ENCODE measurements around the gene PPP6R1.

PPP6R1 gene

GRCh38 chr19:55264531-55264930 lies 5.7 kb upstream of the PPP6R1 start:
- no peaks in the 10 kb centered on the region for H3K9me3 ChIP-seq (ENCODE audit: control insufficient read depth, insufficient read depth, low read length)
- H3K36me3 ChIP-seq (ENCODE audit: control insufficient read depth, insufficient read depth, low read length) = no peaks in the 10 kb centered on the region
- no peaks in the 10 kb centered on the region for H3K27me3 ChIP-seq (ENCODE audit: control insufficient read depth, insufficient read depth, low read length)
- H3K9ac ChIP-seq (ENCODE audit: low read depth, low read length) = no peak overlapping the region
- no peaks in the 10 kb centered on the region for H3K4me1 ChIP-seq (ENCODE audit: control insufficient read depth, insufficient read depth, low read length)
- H3K4me3 ChIP-seq (ENCODE audit: low read depth, low read length) = no peak overlapping the region

GRCh38 chr19:55262359-55262758 lies 3.5 kb upstream of the PPP6R1 start:
- Histone ChIP-seq H3K9ac (ENCODE audit: low read depth, low read length) (no peak overlapping the region), H3K9me3 (ENCODE audit: control insufficient read depth, insufficient read depth, low read length) (no peaks in the 10 kb centered on the region), H3K4me1 (ENCODE audit: control insufficient read depth, insufficient read depth, low read length) (peaks cover under 1% of the 10 kb centered on the region)

DNA sequence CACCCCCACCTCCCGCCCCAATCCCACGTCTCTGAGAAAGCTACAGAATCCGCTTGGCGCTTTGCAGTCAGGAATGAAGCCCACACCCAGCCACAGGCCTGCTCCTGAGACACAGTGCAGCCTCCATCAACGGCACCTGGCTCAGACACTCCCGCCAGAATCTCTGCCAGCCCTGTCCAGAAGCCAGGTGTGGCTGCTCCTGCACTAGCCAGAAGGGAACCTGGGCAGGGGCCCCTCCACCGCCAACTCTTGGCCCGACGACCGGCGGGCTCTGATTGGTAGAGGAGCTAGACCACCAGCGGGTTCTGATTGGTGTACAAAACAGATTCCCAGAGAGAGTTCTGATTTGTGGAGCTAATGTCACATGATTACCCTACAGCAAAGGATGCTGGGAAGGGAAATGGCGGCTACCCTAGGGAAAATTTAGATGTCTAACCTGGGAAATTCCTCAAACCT lies 2.9 kb upstream of the PPP6R1 start:
- no peaks in the 10 kb centered on the region for H3K27me3 ChIP-seq (ENCODE audit: control insufficient read depth, insufficient read depth, low read length)
- H3K4me3 ChIP-seq (ENCODE audit: low read depth, low read length) = no peak overlapping the region
- no peak overlapping the region for H3K9ac ChIP-seq (ENCODE audit: low read depth, low read length)
- H3K9me3 ChIP-seq (ENCODE audit: control insufficient read depth, insufficient read depth, low read length) = no peaks in the 10 kb centered on the region
- peaks cover 4% of the 10 kb centered on the region for H3K4me1 ChIP-seq (ENCODE audit: control insufficient read depth, insufficient read depth, low read length)
- no peaks in the 10 kb centered on the region for H3K36me3 ChIP-seq (ENCODE audit: control insufficient read depth, insufficient read depth, low read length)

More at GRCh38 chr19:55262359-55262758, 3.5 kb upstream of the PPP6R1 start:
- Histone ChIP-seq H3K4me3 (ENCODE audit: low read depth, low read length) (no peak overlapping the region), H3K36me3 (ENCODE audit: control insufficient read depth, insufficient read depth, low read length) (no peaks in the 10 kb centered on the region), H3K27me3 (ENCODE audit: control insufficient read depth, insufficient read depth, low read length) (no peaks in the 10 kb centered on the region)

DNA sequence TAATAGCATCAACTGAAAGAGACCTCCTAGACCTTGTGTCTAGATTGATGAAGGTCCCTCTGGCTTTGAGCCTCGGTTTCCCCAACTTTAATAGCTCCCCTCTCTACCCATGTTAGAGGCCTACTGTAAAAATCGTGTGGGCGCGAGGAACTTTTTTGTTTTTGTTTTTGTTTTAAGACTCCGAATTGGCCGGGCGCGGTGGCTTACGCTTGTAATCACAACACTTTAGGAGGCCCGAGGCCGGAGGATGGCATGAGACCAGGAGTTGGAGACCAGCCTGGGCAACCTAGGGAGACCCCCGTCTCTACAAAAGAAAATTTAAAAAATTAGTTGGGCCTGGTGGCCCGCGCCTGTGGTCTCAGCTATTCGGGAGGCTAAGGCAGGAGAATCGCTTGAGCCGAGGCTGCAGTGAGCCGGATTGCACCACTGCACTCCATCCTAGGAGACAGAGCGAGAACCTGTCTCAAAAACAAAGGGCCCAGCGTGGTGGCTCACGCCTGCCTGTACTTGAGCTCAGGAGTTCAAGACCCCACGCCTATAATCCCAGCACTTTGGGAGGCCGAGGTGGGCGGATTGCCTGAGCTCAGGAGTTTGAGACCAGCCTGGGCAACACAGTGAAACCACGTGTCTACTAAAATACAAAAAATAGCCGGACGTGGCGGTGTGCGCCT lies 858 bp upstream of the PPP6R1 start:
- no peaks in the 10 kb centered on the region for H3K27me3 ChIP-seq (ENCODE audit: control insufficient read depth, insufficient read depth, low read length)
- no peaks in the 10 kb centered on the region for H3K9me3 ChIP-seq (ENCODE audit: control insufficient read depth, insufficient read depth, low read length)
- peak overlapping the region; percentile 74 for H3K9ac ChIP-seq (ENCODE audit: low read depth, low read length)
- H3K36me3 ChIP-seq (ENCODE audit: control insufficient read depth, insufficient read depth, low read length) = no peaks in the 10 kb centered on the region
- H3K4me1 ChIP-seq (ENCODE audit: control insufficient read depth, insufficient read depth, low read length) = peaks cover 4% of the 10 kb centered on the region
- peak overlapping the region; percentile 81 for H3K4me3 ChIP-seq (ENCODE audit: low read depth, low read length)

DNA sequence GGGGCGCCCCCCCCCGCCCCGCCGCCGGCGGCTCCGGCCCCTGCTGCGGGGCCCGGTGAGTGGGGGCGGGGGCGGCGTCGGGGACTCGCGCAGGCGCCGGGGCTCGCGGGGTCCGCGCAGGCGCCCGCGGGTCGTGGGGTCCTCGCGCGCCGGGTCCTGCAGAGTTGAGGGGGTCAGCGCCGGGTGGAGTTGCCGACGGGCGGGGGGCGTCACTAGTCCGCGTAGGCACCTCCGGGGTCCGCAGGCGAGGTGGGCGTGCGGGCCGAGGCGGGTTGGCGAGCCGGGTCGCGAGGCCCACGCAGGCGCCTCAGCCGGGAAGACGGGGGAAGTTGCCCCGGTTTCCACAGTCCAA lies 365 bp downstream of the PPP6R1 start:
- Histone ChIP-seq H3K27me3 (ENCODE audit: control insufficient read depth, insufficient read depth, low read length) (no peaks in the 10 kb centered on the region), H3K9me3 (ENCODE audit: control insufficient read depth, insufficient read depth, low read length) (no peaks in the 10 kb centered on the region), H3K4me3 (ENCODE audit: low read depth, low read length) (peak overlapping the region; percentile 84), H3K36me3 (ENCODE audit: control insufficient read depth, insufficient read depth, low read length) (no peaks in the 10 kb centered on the region), H3K9ac (ENCODE audit: low read depth, low read length) (peak overlapping the region; percentile 79), H3K4me1 (ENCODE audit: control insufficient read depth, insufficient read depth, low read length) (peaks cover 6% of the 10 kb centered on the region)

- H3K4me3 ChIP-seq (ENCODE audit: low read depth, low read length) = peak overlapping the region; percentile 84
- H3K9ac ChIP-seq (ENCODE audit: low read depth, low read length) = peak overlapping the region; percentile 65
- no peaks in the 10 kb centered on the region for H3K36me3 ChIP-seq (ENCODE audit: control insufficient read depth, insufficient read depth, low read length)
- no peaks in the 10 kb centered on the region for H3K9me3 ChIP-seq (ENCODE audit: control insufficient read depth, insufficient read depth, low read length)
- H3K27me3 ChIP-seq (ENCODE audit: control insufficient read depth, insufficient read depth, low read length) = no peaks in the 10 kb centered on the region
- H3K4me1 ChIP-seq (ENCODE audit: control insufficient read depth, insufficient read depth, low read length) = peaks cover 6% of the 10 kb centered on the region
Measured at GRCh38 chr19:55257461-55258420, 1.1 kb downstream of the PPP6R1 start.

GRCh38 chr19:55256562-55257460 lies 2.0 kb downstream of the PPP6R1 start:
- H3K36me3 ChIP-seq (ENCODE audit: control insufficient read depth, insufficient read depth, low read length) = no peaks in the 10 kb centered on the region
- peaks cover 6% of the 10 kb centered on the region for H3K4me1 ChIP-seq (ENCODE audit: control insufficient read depth, insufficient read depth, low read length)
- no peaks in the 10 kb centered on the region for H3K27me3 ChIP-seq (ENCODE audit: control insufficient read depth, insufficient read depth, low read length)
- no peaks in the 10 kb centered on the region for H3K9me3 ChIP-seq (ENCODE audit: control insufficient read depth, insufficient read depth, low read length)
- peak overlapping the region; percentile 65 for H3K9ac ChIP-seq (ENCODE audit: low read depth, low read length)
- H3K4me3 ChIP-seq (ENCODE audit: low read depth, low read length) = peak overlapping the region; percentile 84

DNA sequence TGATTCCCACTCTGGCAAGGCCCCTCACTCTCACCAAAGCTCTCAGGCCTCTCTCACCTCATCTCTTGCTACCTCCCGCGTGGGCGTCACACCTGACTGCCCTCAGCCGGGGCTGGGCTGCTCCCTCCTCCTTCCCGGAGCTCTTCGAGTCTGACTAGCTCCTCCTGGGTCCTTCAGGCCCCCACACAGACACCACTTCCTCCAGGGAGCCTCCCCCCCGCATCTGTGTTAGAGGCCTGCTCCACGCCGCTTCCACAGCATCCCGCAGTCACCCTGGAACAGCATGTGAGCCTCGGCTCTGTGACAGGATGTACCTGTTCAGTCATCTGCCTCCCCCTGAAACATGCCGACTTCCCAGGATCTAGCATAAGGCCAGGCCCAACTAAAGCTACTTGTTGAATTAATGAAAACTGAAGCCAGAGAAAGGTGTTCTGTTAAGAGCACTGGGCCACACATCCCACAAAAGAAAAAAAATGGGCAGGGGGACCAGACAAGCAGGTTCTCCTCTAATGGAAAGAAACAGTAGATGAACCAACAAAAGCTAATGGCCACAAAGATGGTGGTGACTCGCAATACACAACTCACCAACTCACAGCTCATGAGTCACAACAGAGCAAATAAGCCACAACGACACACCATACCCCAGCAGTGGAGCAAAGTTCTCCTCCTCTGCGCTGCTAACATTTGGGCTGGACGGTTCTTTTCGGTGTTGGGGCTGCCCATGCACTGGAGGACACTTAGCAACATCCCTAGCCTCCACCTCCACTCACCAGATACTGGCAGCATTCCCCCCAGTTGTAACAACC lies 3.0 kb downstream of the PPP6R1 start:
- Histone ChIP-seq H3K4me1 (ENCODE audit: control insufficient read depth, insufficient read depth, low read length) (peaks cover 6% of the 10 kb centered on the region), H3K4me3 (ENCODE audit: low read depth, low read length) (no peak overlapping the region), H3K9ac (ENCODE audit: low read depth, low read length) (peak overlapping the region; percentile 24), H3K9me3 (ENCODE audit: control insufficient read depth, insufficient read depth, low read length) (no peaks in the 10 kb centered on the region), H3K27me3 (ENCODE audit: control insufficient read depth, insufficient read depth, low read length) (no peaks in the 10 kb centered on the region), H3K36me3 (ENCODE audit: control insufficient read depth, insufficient read depth, low read length) (no peaks in the 10 kb centered on the region)

DNA sequence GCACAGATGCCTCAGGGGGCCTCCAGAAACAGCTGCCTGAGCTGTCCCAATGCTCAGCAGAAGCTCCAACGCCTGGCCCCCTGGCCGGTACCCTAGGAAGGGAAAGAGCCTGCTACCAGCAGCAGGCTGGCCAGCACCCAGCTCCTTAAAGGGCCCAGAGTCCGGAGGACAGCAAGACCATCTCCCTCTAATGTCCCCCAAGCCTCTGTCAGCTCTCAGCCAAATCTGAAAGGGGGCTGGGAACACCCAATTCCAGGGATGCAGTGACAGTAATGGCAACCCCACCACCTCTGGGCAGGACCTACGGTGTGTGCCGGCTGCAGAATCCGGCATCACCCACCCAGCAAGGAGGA lies 4.2 kb downstream of the PPP6R1 start:
- Histone ChIP-seq H3K27me3 (ENCODE audit: control insufficient read depth, insufficient read depth, low read length) (no peaks in the 10 kb centered on the region), H3K4me3 (ENCODE audit: low read depth, low read length) (no peak overlapping the region), H3K4me1 (ENCODE audit: control insufficient read depth, insufficient read depth, low read length) (peaks cover 6% of the 10 kb centered on the region), H3K9ac (ENCODE audit: low read depth, low read length) (peak overlapping the region; percentile 37), H3K36me3 (ENCODE audit: control insufficient read depth, insufficient read depth, low read length) (no peaks in the 10 kb centered on the region), H3K9me3 (ENCODE audit: control insufficient read depth, insufficient read depth, low read length) (no peaks in the 10 kb centered on the region)

GRCh38 chr19:55253842-55254624 lies 4.8 kb downstream of the PPP6R1 start:
- peak overlapping the region; percentile 37 for H3K9ac ChIP-seq (ENCODE audit: low read depth, low read length)
- no peak overlapping the region for H3K4me3 ChIP-seq (ENCODE audit: low read depth, low read length)
- peaks cover 6% of the 10 kb centered on the region for H3K4me1 ChIP-seq (ENCODE audit: control insufficient read depth, insufficient read depth, low read length)
- no peaks in the 10 kb centered on the region for H3K27me3 ChIP-seq (ENCODE audit: control insufficient read depth, insufficient read depth, low read length)
- no peaks in the 10 kb centered on the region for H3K9me3 ChIP-seq (ENCODE audit: control insufficient read depth, insufficient read depth, low read length)
- no peaks in the 10 kb centered on the region for H3K36me3 ChIP-seq (ENCODE audit: control insufficient read depth, insufficient read depth, low read length)
